Measurements from ENCODE around the gene TRMO. TPM values are rescaled to one million over a fixed set of nuclear protein-coding genes. Genes with fewer than 3 reads are reported as not detected.

TRMO gene
- total and polyA plus RNA-seq, 2 of the 8 experiments (the other 6 are each of a cell fraction or from before 2014, with no cell fraction given) = 4.6 to 5.6 TPM

- TF ChIP-seq CHD7 (IDR thresholded peaks at IDR 0.05; ENCODE audit: insufficient replicate concordance, low read length) (peak; percentile 38), CTCF (IDR thresholded peaks at IDR 0.05; ENCODE audit: control extremely low read depth in 1 of 3, insufficient read depth in 1 of 3, low read depth in 1 of 3, low read length in 3 of 3) (peak in 2 of 3 experiments; percentile 36 to 68; a peak in 3 of 4 replicates)
Measured at GRCh38 chr9:97923529-97924108, 1.3 kb upstream of the TRMO start (continued).

All from H1 (cell line).